Fibroblast of mammary gland (primary cell): ENCODE measurements around the gene SEC16B.

Experiments
- DNase-seq: peaks from one replicate; pipeline ENCODE4 v3.0.0-alpha.2; 2010; ENCODE audit warnings: low read depth
- H3K4me3 ChIP-seq: 2 replicates; pipeline ENCODE4 v1.5.1; 2011; ENCODE audit warnings: low read depth, mild to moderate bottlenecking, low read length, moderate library complexity; ENCODE audit not compliant: control insufficient read depth
- CTCF ChIP-seq: conservative IDR thresholded peaks from 2 replicates; pipeline ENCODE4 v1.5.1; 2011; ENCODE audit warnings: low read depth, low read length, inconsistent platforms; ENCODE audit not compliant: control insufficient read depth, insufficient read depth

SEC16B gene

GRCh38 chr1:177928952-177929351 lies 40.9 kb downstream of the SEC16B start:
- no peak overlapping the region for H3K4me3 ChIP-seq
- TF ChIP-seq CTCF, result no peak
- no peak for DNase-seq

- TF ChIP-seq CTCF, result peak; percentile 30
- H3K4me3 ChIP-seq, result no peak overlapping the region
- peak; percentile 36 for DNase-seq
Observed at GRCh38 chr1:177928194-177928593, 41.7 kb downstream of the SEC16B start.

GRCh38 chr1:177927021-177927596 lies 42.7 kb downstream of the SEC16B start:
- peak; percentile 92 for DNase-seq
- no peak for TF ChIP-seq CTCF
- no peak overlapping the region for H3K4me3 ChIP-seq

GRCh38 chr1:177926201-177926600 lies 43.7 kb downstream of the SEC16B start:
- DNase-seq, result no peak
- no peak for TF ChIP-seq CTCF
- H3K4me3 ChIP-seq, result no peak overlapping the region

GRCh38 chr1:177925006-177925405 lies 44.9 kb downstream of the SEC16B start:
- H3K4me3 ChIP-seq, result no peak overlapping the region
- no peak for TF ChIP-seq CTCF
- DNase-seq, result no peak

- DNase-seq, result peak; percentile 25
Observed at GRCh38 chr1:177923441-177923840, 46.4 kb downstream of the SEC16B start.

More at GRCh38 chr1:177923441-177923840, 46.4 kb downstream of the SEC16B start:
- no peak overlapping the region for H3K4me3 ChIP-seq
- no peak for TF ChIP-seq CTCF
